SK-N-MC (cell line): ENCODE results near the gene NPBWR2.

Experiments
- DNase-seq: peaks from one replicate; pipeline ENCODE4 v3.0.0-alpha.2; 2011; ENCODE audit warnings: low read depth, low spot score
- H3K27ac ChIP-seq: fragments of 200-600 bp; sonication (generic); 2 replicates; pipeline ENCODE4 v1.5.1; 2016; ENCODE audit warnings: mixed run types
- H3K36me3 ChIP-seq: fragments of 200-600 bp; sonication (generic); 2 replicates; pipeline ENCODE4 v1.6.1; 2017; ENCODE audit warnings: antibody characterized with exemption, low read length, mixed read lengths; ENCODE audit not compliant: insufficient read depth
- H3K4me3 ChIP-seq: fragments of 200-600 bp; sonication (generic); 2 replicates; pipeline ENCODE4 v1.5.1; 2016
- H3K9ac ChIP-seq: fragments of 200-600 bp; sonication (generic); 2 replicates; pipeline ENCODE4 v1.8.0; 2017; ENCODE audit warnings: mixed run types, mixed read lengths; ENCODE audit not compliant: insufficient read length
- H3K9me3 ChIP-seq: fragments of 200-600 bp; sonication (generic); 2 replicates; pipeline ENCODE4 v1.6.1; 2017; ENCODE audit warnings: low read depth, mild to moderate bottlenecking, antibody characterized with exemption, low read length, moderate library complexity, mixed read lengths
- EZH2 ChIP-seq: fragments of 200-600 bp; sonication (generic); IDR thresholded peaks from one replicate; pipeline ENCODE4 v1.6.1; 2017; ENCODE audit warnings: antibody characterized with exemption
- FOXP2 ChIP-seq: optimal IDR thresholded peaks from 2 replicates; pipeline ENCODE3; 2011; ENCODE audit warnings: mild to moderate bottlenecking, moderate library complexity; ENCODE audit not compliant: insufficient read depth; ENCODE audit errors: extremely low read length, control extremely low read depth
- POLR2AphosphoS5 ChIP-seq: IDR thresholded peaks from 2 replicates; pipeline ENCODE4 v1.6.1; 2012; ENCODE audit warnings: mild to moderate bottlenecking, low read depth, low read length, borderline replicate concordance

NPBWR2 gene

DNA sequence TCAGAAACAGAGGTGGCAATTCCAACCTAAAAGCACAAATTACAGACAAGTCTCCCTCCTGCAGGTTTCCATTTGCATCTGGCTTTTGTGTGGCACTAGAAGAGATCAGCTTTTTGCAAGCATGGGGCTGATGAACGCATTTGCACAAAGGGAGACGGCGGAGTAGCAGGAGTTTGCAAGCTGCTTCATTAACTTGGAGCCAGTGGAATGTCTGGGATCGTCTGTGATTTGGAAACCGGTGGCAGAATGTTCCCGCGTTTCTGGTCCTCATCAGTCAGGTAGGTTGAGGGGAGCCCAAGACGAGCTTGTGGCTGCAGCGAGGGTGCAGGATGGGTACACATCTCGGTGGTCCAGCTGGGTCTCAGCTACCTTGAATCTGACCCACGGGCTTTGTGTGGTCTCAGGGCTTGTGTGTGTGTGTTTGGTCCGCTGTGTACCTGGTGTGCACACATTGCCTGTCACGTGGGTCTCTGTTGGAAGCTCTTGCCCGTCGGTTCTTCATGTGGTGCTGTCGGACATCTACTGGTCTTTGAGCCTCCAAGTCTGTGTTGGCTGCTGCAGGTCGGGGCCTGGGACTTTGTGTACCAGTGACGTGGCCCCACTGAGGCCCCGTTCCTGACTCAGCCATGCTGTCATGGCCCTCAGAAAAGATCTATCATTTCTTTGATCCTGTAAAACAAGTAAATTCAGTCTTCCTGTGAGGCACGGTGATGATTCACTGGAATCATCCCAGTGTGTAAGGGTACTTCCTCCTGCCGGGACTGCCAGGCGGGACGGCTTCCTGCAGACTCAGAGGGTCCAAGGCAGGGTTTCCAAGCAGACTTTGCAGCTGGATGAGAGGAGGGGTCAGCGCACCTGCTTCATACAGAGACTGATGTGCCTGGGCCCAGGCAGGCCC lies 44.5 kb upstream of the NPBWR2 start:
- Histone ChIP-seq H3K36me3 (no peaks in the 10 kb centered on the region), H3K27ac (no peak overlapping the region), H3K9ac (no peak overlapping the region), H3K9me3 (no peaks in the 10 kb centered on the region), H3K4me3 (no peak overlapping the region)
- DNase-seq: no peak
- TF ChIP-seq FOXP2 (no peak), POLR2AphosphoS5 (no peak), EZH2 (no peak)

DNA sequence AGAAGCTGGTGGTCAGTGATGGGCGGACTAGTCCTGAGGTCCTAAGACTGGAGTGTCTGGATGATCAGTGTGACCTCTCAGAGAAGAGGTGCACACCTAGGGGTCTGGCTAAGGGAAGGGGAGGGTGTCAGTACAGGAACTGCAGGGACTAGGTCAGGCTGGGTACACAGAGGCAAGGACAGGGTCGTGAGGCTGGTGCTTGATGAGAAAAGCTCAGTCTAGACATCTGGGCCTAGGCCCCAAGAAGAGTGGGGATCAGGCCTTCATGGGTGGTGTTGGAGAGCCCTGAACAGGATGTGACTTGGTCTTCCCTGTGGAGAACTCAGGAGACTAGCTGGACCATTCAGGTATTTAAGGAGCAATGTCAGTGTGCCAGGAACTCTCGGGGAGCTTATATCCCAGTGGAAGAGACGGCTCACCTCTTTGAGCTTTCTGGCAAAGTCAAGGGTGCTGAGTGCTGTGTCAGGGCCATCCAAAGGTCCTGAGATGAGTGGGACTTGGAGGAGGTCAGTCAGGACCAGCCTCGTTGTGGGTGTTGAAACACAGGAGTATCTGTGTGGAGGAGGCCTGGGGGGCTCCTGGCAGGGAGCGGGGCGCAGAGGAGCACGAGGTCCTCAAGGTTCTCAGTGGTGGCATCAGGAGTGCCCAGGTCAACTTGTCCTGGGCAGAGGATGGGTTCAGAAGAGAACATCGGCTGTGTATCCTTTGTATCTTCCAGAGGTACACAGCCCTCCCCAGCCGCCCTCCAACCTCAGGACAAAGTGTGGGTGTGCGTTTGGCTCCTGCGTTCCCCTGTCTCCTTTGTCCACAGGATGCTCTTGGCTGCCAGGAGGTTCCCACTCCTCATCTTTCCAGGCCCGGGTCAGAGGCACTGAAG lies 43.6 kb upstream of the NPBWR2 start:
- H3K27ac ChIP-seq: no peak overlapping the region
- H3K36me3 ChIP-seq: no peaks in the 10 kb centered on the region
- no peak for DNase-seq
- H3K9me3 ChIP-seq: no peaks in the 10 kb centered on the region
- TF ChIP-seq FOXP2 (no peak), POLR2AphosphoS5 (no peak), EZH2 (no peak)
- no peak overlapping the region for H3K4me3 ChIP-seq
- H3K9ac ChIP-seq: no peak overlapping the region

DNA sequence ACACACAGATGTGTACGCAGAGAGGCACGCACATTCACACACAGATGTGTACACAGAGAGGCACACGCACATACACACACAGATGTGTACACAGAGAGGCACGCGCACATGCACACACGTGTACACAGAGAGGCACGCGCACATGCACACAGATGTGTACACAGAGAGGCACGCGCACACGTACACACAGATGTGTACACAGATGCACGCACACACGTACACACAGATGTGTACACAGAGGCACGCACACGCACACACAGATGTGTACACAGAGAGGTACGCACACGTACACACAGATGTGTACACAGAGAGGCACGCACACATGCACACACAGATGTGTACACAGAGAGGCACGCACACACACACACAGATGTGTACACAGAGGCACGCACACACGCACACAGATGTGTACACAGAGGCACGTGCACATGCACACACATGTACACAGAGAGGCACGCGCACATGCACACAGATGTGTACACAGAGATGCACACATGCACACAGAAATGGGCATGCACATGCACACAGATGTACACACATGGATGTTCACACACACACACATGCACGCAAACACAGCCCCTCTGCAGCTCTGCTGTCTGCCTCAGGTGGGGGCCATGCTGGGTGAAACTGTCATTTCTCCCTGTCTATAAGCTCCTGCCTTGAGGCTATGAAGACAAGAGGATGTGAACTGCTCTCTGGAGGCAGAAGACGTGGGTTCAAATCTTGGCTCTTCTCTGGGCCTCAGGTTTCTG lies 42.6 kb upstream of the NPBWR2 start:
- no peak overlapping the region for H3K27ac ChIP-seq
- no peak for TF ChIP-seq FOXP2
- no peak for TF ChIP-seq EZH2
- no peak for TF ChIP-seq POLR2AphosphoS5
- no peak overlapping the region for H3K9ac ChIP-seq
- H3K9me3 ChIP-seq: no peaks in the 10 kb centered on the region
- no peak for DNase-seq
- H3K4me3 ChIP-seq: no peak overlapping the region
- no peaks in the 10 kb centered on the region for H3K36me3 ChIP-seq

DNA sequence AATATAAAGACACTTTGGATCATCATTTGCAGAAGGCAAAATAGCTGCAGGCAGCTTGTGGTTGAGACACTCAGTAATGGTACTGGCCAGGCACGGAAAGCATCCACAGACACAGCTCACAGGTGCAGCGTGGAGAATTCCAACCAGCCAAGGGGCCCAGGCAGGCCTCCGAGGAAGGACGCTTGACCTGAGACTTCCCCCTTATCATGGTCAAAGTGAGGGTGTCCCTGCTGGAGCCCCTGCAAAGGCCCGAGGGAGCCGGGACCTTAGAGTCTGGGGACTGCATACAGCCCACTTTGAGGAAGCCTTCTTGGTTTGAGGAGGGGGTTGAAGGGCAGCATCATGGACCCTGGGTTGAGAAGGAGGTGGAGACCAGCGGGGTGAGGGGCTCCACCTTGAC lies 41.8 kb upstream of the NPBWR2 start:
- DNase-seq: no peak
- H3K9ac ChIP-seq: no peak overlapping the region
- TF ChIP-seq POLR2AphosphoS5: no peak
- TF ChIP-seq EZH2: no peak
- no peak for TF ChIP-seq FOXP2
- no peak overlapping the region for H3K4me3 ChIP-seq
- no peaks in the 10 kb centered on the region for H3K36me3 ChIP-seq
- H3K9me3 ChIP-seq: no peaks in the 10 kb centered on the region
- no peak overlapping the region for H3K27ac ChIP-seq

DNA sequence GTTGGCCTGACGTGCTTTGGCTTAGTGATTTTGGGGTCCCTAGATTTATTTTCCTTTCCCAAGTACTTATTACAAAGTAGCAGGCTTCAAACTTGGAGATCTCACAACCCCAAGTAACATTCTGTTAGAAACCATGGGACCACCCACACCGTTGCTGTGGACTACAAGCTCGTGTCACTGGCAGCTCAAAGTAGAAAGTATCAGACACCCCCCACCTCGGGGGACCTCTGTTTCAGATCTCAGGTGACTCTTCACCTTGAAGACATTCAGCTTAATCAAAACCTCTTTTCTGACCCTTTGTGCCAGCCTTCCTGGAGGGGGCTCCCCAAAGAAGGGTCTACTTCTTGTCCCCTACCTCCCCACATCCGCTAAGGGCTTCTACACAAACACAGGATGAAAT lies 41.2 kb upstream of the NPBWR2 start:
- Histone ChIP-seq H3K27ac (no peak overlapping the region), H3K36me3 (no peaks in the 10 kb centered on the region), H3K9ac (no peak overlapping the region), H3K4me3 (no peak overlapping the region), H3K9me3 (no peaks in the 10 kb centered on the region)
- TF ChIP-seq FOXP2: no peak
- TF ChIP-seq EZH2: no peak
- no peak for TF ChIP-seq POLR2AphosphoS5
- DNase-seq: no peak

DNA sequence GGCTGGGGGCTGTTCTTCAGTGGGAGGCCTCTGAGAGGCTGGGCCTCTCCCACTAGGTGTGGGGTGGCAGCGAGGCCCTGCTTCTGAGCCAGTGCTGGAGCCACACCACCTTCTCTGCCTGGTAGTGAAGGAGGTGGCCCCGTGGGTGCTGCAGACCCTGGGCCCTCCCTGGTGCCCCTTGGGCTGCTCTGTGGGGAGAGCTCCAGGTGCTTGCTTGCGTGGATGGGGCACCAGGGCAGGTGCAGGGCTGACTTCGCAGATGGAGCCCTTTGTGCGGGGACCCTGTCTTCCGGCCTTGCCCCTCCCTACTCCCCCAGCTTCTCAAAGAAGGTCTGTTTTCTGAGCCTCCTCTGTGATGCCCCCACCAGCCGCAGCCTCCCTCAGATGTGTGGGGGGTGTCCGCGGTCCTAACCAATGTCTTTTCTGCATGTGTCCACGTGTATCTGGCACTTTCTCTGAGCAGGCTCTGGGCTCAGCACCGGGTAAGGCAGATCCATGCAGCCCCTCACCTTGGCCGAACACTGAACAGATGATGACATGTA lies 39.6 kb upstream of the NPBWR2 start:
- Histone ChIP-seq H3K9me3 (no peaks in the 10 kb centered on the region), H3K36me3 (no peaks in the 10 kb centered on the region), H3K27ac (no peak overlapping the region), H3K4me3 (no peak overlapping the region), H3K9ac (no peak overlapping the region)
- TF ChIP-seq EZH2 (no peak), POLR2AphosphoS5 (no peak), FOXP2 (no peak)
- DNase-seq: no peak

DNA sequence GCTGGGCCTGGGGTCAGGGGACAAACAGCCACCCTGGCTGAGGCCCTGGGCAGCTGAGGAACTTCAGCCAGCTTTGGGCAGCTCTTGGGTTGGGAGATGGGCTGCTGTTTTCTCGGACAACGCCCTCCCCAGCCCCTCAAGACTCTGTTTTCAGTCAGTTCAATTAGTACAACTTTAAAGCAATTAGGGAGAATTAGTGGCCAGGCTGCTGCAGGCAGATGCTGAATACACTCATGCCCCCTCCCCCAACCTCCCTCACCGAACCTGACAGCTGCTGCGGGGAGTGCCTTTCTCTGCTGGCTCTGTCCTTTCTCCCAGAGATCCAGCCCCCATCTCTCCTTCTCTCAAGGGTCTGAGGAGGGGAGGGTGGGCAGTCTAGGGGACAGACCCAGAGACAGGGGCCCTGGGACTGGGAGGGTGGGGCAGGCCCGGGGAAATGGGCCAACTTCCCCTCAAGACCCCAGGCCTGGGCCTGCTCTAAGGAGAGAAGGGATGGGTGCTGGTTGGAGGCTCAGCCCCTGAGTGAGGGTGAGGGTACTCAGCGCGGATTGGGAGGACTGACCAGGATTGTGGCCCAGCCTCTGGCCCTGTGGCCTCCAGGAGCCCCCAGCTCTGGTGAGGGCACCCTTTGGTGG lies 39.1 kb upstream of the NPBWR2 start:
- H3K9me3 ChIP-seq: no peaks in the 10 kb centered on the region
- no peak for DNase-seq
- no peak overlapping the region for H3K9ac ChIP-seq
- no peak for TF ChIP-seq FOXP2
- TF ChIP-seq POLR2AphosphoS5: no peak
- TF ChIP-seq EZH2: no peak
- no peak overlapping the region for H3K27ac ChIP-seq
- H3K4me3 ChIP-seq: no peak overlapping the region
- no peaks in the 10 kb centered on the region for H3K36me3 ChIP-seq
